ENCODE measurements around the gene TMEM86B. TPM values are rescaled to one million over a fixed set of nuclear protein-coding genes. Genes with fewer than 3 reads are reported as not detected.
A peak's percentile ranks its signal among the peaks of the same experiment; 100 is the strongest.

The TMEM86B gene
- polyA plus RNA-seq, 1 donor (not counting 4 experiments of a cell fraction or from before 2014, with no cell fraction given): 0.60 TPM

GRCh38 chr19:55248166-55248675, 19.7 kb upstream of the TMEM86B start:
- Histone ChIP-seq H3K4me1 (ENCODE audit: control insufficient read depth, extremely low read depth, insufficient read depth, low read length) (peaks cover 21% of the 10 kb centered on the region), H3K79me2 (ENCODE audit: control insufficient read depth, insufficient read depth, low read length) (peaks cover 76% of the 10 kb centered on the region), H3K4me3 (ENCODE audit: control insufficient read depth in 2 of 3, extremely low read depth in 1 of 3, insufficient read depth in 2 of 3, low read depth in 1 of 3, low read length in 3 of 3) (no peak overlapping the region), H3K27ac (ENCODE audit: control insufficient read depth, insufficient read depth, low read length) (peak overlapping the region; percentile 62), H3K4me2 (ENCODE audit: control insufficient read depth, extremely low read depth, insufficient read depth, low read depth, low read length) (no peak overlapping the region), H2AFZ (ENCODE audit: control insufficient read depth, low read length) (no peak overlapping the region), H3K27me3 (ENCODE audit: control insufficient read depth, extremely low read depth, insufficient read depth, low read length) (no peaks in the 10 kb centered on the region), H3K9me3 (ENCODE audit: control insufficient read depth, low read depth, low read length) (no peaks in the 10 kb centered on the region), H3K9me1 (ENCODE audit: control insufficient read depth, extremely low read depth, insufficient read depth, low read length) (peaks cover 6% of the 10 kb centered on the region), H3K36me3 (ENCODE audit: control insufficient read depth in 2 of 2, extremely low read depth in 1 of 2, insufficient read depth in 2 of 2, low read length in 2 of 2) (peaks cover 18 to 28% of the 10 kb centered on the region in 2 experiments), H4K20me1 (ENCODE audit: control insufficient read depth, extremely low read depth, insufficient read depth, low read length) (peaks cover 40% of the 10 kb centered on the region), H3K9ac (ENCODE audit: control insufficient read depth, extremely low read depth, insufficient read depth, low read length) (no peak overlapping the region)
- DNase-seq (ENCODE audit: low read depth, low spot score): no peak
- dilution Hi-C loops (cut with MboI; ENCODE audit: extremely low pct_ligation_motif_present, low sequenced_read_pairs): no loop called here
- FAIRE-seq: no peak
- TF ChIP-seq CTCF (optimal IDR thresholded peaks at IDR 0.05 in 1 of 3, IDR thresholded peaks at IDR 0.05 in 1 of 3, conservative IDR thresholded peaks at IDR 0.05 in 1 of 3; ENCODE audit: extremely low read depth in 1 of 3, insufficient read depth in 2 of 3, low read length in 3 of 3) (no peak), EZH2 (IDR thresholded peaks at IDR 0.05; ENCODE audit: low read length) (no peak)

GRCh38 chr19:55247621-55248099, 19.1 kb upstream of the TMEM86B start:
- Histone ChIP-seq H3K27ac (ENCODE audit: control insufficient read depth, insufficient read depth, low read length) (peak overlapping the region; percentile 62), H3K4me3 (ENCODE audit: control insufficient read depth in 2 of 3, extremely low read depth in 1 of 3, insufficient read depth in 2 of 3, low read depth in 1 of 3, low read length in 3 of 3) (no peak overlapping the region), H3K9me1 (ENCODE audit: control insufficient read depth, extremely low read depth, insufficient read depth, low read length) (peaks cover 6% of the 10 kb centered on the region), H3K27me3 (ENCODE audit: control insufficient read depth, extremely low read depth, insufficient read depth, low read length) (no peaks in the 10 kb centered on the region), H4K20me1 (ENCODE audit: control insufficient read depth, extremely low read depth, insufficient read depth, low read length) (peaks cover 35% of the 10 kb centered on the region), H2AFZ (ENCODE audit: control insufficient read depth, low read length) (no peak overlapping the region), H3K9me3 (ENCODE audit: control insufficient read depth, low read depth, low read length) (no peaks in the 10 kb centered on the region), H3K9ac (ENCODE audit: control insufficient read depth, extremely low read depth, insufficient read depth, low read length) (peak overlapping the region; percentile 35), H3K79me2 (ENCODE audit: control insufficient read depth, insufficient read depth, low read length) (peaks cover 70% of the 10 kb centered on the region), H3K4me1 (ENCODE audit: control insufficient read depth, extremely low read depth, insufficient read depth, low read length) (peaks cover 21% of the 10 kb centered on the region), H3K4me2 (ENCODE audit: control insufficient read depth, extremely low read depth, insufficient read depth, low read depth, low read length) (no peak overlapping the region), H3K36me3 (ENCODE audit: control insufficient read depth in 2 of 2, extremely low read depth in 1 of 2, insufficient read depth in 2 of 2, low read length in 2 of 2) (peaks cover 19 to 23% of the 10 kb centered on the region in 2 experiments)
- DNase-seq (ENCODE audit: low read depth, low spot score) (no peak), FAIRE-seq (no peak)
- dilution Hi-C loops (cut with MboI; ENCODE audit: extremely low pct_ligation_motif_present, low sequenced_read_pairs): no loop called here
- TF ChIP-seq CTCF (optimal IDR thresholded peaks at IDR 0.05 in 1 of 3, IDR thresholded peaks at IDR 0.05 in 1 of 3, conservative IDR thresholded peaks at IDR 0.05 in 1 of 3; ENCODE audit: extremely low read depth in 1 of 3, insufficient read depth in 2 of 3, low read length in 3 of 3) (no peak), EZH2 (IDR thresholded peaks at IDR 0.05; ENCODE audit: low read length) (no peak)
